GM10266 (cell line): Measurements from ENCODE around the gene SNPH.

ENCODE experiments used
- DNase-seq: peaks from one replicate; pipeline ENCODE4 v3.0.0; 2012; ENCODE audit errors: extremely low spot score
- TF ChIP-seq, protein P1 (sequence below): IDR thresholded peaks from 2 replicates; pipeline ENCODE4 v1.5.1; 2012; ENCODE audit warnings: mild to moderate bottlenecking, low read depth; ENCODE audit not compliant: control insufficient read depth, insufficient read depth; ENCODE audit errors: missing control alignments

The SNPH gene

DNA sequence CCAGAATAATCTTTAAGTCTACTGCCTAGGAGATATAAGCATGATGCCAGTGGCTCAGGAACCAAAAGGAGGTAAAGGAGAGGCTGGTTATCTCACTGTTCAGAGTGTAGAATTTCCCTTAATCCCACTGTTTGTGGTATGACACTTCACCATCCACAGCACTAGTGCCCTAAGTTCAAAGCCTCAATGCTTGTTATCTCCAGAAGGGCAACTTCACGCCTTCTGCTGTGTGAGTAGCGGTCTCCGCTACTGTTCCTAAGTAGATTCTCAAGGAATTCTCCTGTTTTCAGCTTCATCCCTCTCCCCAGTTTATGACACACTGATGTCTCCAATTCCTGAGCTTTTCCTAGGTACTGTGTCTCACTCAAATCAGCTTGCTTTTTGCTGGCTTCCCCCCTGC is 13.7 kb upstream of the SNPH start:
- no peak for DNase-seq
- TF ChIP-seq, protein P1, sequence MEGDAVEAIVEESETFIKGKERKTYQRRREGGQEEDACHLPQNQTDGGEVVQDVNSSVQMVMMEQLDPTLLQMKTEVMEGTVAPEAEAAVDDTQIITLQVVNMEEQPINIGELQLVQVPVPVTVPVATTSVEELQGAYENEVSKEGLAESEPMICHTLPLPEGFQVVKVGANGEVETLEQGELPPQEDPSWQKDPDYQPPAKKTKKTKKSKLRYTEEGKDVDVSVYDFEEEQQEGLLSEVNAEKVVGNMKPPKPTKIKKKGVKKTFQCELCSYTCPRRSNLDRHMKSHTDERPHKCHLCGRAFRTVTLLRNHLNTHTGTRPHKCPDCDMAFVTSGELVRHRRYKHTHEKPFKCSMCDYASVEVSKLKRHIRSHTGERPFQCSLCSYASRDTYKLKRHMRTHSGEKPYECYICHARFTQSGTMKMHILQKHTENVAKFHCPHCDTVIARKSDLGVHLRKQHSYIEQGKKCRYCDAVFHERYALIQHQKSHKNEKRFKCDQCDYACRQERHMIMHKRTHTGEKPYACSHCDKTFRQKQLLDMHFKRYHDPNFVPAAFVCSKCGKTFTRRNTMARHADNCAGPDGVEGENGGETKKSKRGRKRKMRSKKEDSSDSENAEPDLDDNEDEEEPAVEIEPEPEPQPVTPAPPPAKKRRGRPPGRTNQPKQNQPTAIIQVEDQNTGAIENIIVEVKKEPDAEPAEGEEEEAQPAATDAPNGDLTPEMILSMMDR: no peak

DNA sequence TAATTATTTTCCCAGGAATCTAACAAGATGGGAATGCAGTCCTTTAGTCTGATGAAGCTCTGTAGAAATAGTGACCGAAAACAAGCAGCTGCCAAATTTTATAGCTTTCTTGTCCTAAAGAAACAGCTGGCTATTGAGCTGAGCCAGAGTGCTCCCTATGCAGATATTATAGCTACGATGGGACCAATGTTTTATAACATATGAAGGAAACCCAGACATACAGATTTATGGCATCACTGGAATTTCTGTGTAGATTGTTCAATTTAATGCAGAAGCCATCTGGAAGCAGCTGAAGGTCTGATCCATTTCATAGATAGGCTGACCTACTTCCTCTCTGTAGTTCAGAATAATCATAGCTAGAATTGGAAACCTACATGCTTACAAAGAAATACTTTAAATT is 11.8 kb upstream of the SNPH start:
- TF ChIP-seq, protein P1: no peak
- no peak for DNase-seq

DNA sequence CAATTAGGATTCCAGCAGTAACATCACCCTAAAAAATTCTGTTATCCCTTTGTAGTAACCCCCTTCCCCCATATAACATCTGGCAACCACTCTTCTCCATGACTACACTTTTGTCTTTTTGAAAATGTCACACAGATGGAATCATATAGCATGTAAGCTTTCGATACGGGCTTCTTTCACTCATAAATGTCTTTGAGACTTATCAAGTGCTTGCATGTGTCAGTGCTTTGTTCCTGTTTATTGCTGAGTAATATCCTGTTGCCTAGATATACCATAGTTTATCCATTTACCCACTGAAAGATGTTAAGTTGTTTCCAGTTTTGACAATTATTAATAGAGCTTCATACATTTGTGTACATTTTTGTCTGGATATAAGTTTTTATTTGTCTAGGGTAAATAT is 10.4 kb upstream of the SNPH start:
- TF ChIP-seq, protein P1: no peak
- DNase-seq: no peak

DNA sequence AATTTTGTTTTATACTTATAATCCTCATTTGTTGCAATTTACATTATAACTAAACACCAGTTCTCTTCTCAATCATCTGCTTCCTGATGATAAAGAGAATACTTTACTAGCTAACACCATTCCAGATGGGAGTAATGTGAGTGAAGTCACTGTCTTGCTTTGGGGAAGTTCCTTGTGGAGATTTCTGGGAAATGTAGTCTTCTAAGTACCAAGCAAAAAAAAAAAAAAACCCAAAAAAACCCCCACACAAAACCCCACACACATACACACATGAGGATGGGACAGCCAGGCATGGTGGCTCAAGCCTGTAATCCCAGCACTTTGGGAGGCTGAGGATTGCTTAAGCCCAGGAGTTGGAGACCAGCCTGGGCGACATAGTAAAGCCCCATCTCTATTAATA is 2.2 kb upstream of the SNPH start:
- DNase-seq: no peak

DNA sequence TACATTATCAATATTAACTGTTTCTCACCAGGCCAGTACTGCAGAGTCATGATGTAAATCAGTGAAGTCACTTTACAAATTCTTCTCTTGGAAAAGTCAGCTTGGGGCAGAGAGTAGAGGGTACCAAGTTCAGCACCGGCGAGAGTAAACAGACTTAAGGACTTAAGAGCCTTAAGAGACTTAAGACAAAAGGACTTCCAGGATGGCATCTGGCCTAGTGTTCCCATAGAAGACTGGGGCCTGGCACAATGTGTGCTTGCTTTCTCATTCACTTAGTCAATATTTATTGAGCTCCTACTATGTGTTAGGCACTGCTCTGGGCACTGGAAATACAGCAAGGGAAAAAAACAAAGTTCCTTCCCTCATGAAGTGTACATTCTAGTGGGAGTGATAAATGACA is 1.4 kb upstream of the SNPH start:
- DNase-seq: no peak
- TF ChIP-seq, protein P1: no peak

More for the DNA sequence above, 2.2 kb upstream of the SNPH start:
- TF ChIP-seq, protein P1: no peak

DNA sequence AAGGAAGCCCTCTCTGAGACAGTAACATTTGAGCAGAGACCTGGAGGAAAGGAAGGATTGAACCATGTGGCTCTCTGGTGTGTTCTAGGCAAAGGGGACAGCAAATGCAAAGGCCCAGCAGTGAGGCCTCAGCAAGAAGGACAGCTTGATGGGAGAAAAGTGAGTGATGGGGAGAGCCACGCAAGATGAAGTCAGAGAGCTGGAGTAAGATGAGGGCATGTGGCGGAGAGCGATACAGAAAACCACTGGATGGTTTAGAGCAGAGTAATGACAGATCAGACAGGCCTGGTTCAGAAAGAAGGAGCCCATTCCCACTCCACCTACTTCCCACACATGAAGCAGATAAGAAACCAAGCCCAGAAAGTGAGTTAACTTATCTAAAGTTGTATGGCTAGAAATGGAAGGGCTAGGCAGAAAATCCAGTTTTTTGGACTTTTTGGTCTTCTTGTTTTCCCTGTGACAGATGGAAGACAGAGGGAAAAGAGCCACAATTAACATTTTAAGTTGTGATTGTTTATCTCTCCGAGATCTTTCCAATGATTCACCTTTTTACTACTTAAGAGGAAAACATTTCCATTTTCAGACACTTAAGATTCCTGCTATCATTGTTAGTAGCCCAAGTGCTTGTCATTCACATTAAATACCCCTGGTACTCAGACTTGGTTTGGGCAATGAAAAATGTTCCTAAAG is 723 bp upstream of the SNPH start:
- DNase-seq: no peak
- TF ChIP-seq, protein P1: no peak

DNA sequence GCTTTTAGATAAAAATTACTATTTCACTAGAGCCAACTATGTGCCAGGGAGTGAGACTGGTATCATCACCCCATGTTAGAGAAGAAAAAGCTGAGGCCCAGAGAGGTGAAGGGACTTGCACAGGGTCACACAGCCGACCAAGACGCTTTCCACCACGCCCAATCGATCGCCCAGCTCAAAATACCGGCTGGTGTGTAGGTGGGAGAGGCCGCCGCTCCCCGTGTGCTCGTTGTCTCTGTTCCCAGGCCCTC is 253 bp upstream of the SNPH start:
- no peak for DNase-seq
- TF ChIP-seq, protein P1: no peak
